ENCODE measurements around the gene CBFA2T3. TPM values are rescaled to one million over a fixed set of nuclear protein-coding genes. Genes with fewer than 3 reads are reported as not detected.

CBFA2T3 gene
- total and polyA plus RNA-seq, 2 of the 8 experiments (the other 6 are each of a cell fraction or from before 2014, with no cell fraction given) = 0.51 to 1.3 TPM

DNA sequence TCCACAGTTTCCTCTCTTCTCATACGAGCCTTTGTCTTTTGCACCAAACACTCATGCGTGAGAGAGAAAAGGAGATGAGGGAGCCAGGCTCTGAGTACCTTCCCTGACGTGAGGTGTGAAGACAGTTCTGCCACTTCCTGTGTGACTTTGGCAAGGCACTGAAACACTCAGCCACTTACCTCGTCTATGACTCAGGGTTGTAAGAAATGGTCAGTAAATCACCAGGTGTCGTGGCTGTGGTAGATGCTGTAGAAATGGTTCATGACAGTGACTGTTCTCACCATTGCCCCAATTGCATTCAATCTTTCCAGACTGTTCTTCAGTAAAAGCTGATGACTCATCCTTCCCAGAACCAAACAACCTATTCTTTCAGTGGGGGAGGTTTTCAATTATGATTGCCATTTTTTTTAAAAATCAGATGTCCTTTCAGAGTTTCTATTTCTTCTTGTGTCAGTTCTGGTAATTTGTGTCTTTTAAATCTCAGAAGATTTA is 49.2 kb upstream of the CBFA2T3 start:
- no peak for FAIRE-seq
- TF ChIP-seq, protein P1, sequence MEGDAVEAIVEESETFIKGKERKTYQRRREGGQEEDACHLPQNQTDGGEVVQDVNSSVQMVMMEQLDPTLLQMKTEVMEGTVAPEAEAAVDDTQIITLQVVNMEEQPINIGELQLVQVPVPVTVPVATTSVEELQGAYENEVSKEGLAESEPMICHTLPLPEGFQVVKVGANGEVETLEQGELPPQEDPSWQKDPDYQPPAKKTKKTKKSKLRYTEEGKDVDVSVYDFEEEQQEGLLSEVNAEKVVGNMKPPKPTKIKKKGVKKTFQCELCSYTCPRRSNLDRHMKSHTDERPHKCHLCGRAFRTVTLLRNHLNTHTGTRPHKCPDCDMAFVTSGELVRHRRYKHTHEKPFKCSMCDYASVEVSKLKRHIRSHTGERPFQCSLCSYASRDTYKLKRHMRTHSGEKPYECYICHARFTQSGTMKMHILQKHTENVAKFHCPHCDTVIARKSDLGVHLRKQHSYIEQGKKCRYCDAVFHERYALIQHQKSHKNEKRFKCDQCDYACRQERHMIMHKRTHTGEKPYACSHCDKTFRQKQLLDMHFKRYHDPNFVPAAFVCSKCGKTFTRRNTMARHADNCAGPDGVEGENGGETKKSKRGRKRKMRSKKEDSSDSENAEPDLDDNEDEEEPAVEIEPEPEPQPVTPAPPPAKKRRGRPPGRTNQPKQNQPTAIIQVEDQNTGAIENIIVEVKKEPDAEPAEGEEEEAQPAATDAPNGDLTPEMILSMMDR (IDR thresholded peaks at IDR 0.05; ENCODE audit: control extremely low read depth in 1 of 3, insufficient read depth in 1 of 3, low read depth in 1 of 3, low read length in 3 of 3) = no peak
- TF ChIP-seq RXRA (IDR thresholded peaks at IDR 0.05; ENCODE audit: insufficient read depth, low read depth, low read length) = no peak
- TF ChIP-seq POLR2A (IDR thresholded peaks at IDR 0.05; ENCODE audit: control extremely low read depth in 1 of 2, low read depth in 2 of 2, low read length in 2 of 2) = no peak
- TF ChIP-seq BRCA1 (IDR thresholded peaks at IDR 0.05; ENCODE audit: low read depth, low read length) = no peak
- TF ChIP-seq SP1 (IDR thresholded peaks at IDR 0.05; ENCODE audit: low read depth, low read length) = no peak
- no peak for TF ChIP-seq HDAC2 (IDR thresholded peaks at IDR 0.05; ENCODE audit: borderline replicate concordance in 1 of 2, low read depth in 2 of 2, low read length in 2 of 2)
- no peak for TF ChIP-seq YY1 (IDR thresholded peaks at IDR 0.05; ENCODE audit: low read depth, low read length)
- TF ChIP-seq CTBP2 (IDR thresholded peaks at IDR 0.05; ENCODE audit: borderline replicate concordance, insufficient read depth, insufficient read length, low read length) = no peak
- no peak for TF ChIP-seq GTF2F1 (IDR thresholded peaks at IDR 0.05; ENCODE audit: borderline replicate concordance, low read depth, low read length)
- TF ChIP-seq FOSL1 (IDR thresholded peaks at IDR 0.05; ENCODE audit: insufficient read depth, low read depth, low read length) = no peak
- no peak for TF ChIP-seq MAFK (IDR thresholded peaks at IDR 0.05; ENCODE audit: low read depth, low read length)

More for the DNA sequence above, 49.2 kb upstream of the CBFA2T3 start:
- H2BK15ac ChIP-seq (ENCODE audit: low read length) = no peak overlapping the region
- H2BK120ac ChIP-seq (replicated peaks; ENCODE audit: low read depth, low read length) = no peak overlapping the region
- no peak overlapping the region for H2BK12ac ChIP-seq (ENCODE audit: low read depth, low read length)
- no peaks in the 10 kb centered on the region; a peak in 1 of 7 replicates for H3K4me1 ChIP-seq (replicated peaks in 1 of 4; ENCODE audit: control insufficient read depth in 3 of 4, insufficient read depth in 4 of 4, low read length in 3 of 4)
- no peak overlapping the region for H3K56ac ChIP-seq (replicated peaks; ENCODE audit: insufficient read length, low read depth, low read length)
- H2BK5ac ChIP-seq (ENCODE audit: low read depth, low read length) = no peak overlapping the region
- H3K23me2 ChIP-seq (ENCODE audit: low read depth, low read length) = no peaks in the 10 kb centered on the region
- no peak overlapping the region for H3K23ac ChIP-seq (ENCODE audit: insufficient read length)
- H2BK20ac ChIP-seq (ENCODE audit: low read length) = no peak overlapping the region
- H4K5ac ChIP-seq (ENCODE audit: insufficient read length, low read depth, low read length) = no peak overlapping the region
- CTCF ChIA-PET (ENCODE audit: partially characterized antibody) = interaction anchor here (1.5 kb wide), 2 partner anchors 14 to 60 kb away, joined by 3 to 4 read pairs; no protein-coding TSS in a partner anchor
- no peak overlapping the region for H3K4ac ChIP-seq (replicated peaks; ENCODE audit: insufficient read length, low read depth, low read length)
- no peak overlapping the region for H3K27ac ChIP-seq (ENCODE audit: low read depth, low read length)
- no peak overlapping the region; a peak in 1 of 7 replicates for H3K9ac ChIP-seq (replicated peaks in 1 of 4; ENCODE audit: extremely low read depth in 1 of 4, low read depth in 3 of 4, low read length in 3 of 4)
- peaks cover 0 to 2% (median 0%) of the 10 kb centered on the region in 4 experiments; a peak in 1 of 7 replicates for H3K27me3 ChIP-seq (replicated peaks in 1 of 4; ENCODE audit: control insufficient read depth in 3 of 4, extremely low read depth in 1 of 4, insufficient read depth in 3 of 4, low read length in 3 of 4)
- no peak overlapping the region for H3K18ac ChIP-seq (ENCODE audit: extremely low read depth, low read length)
- no peak overlapping the region for H3K4me3 ChIP-seq (ENCODE audit: extremely low read depth in 1 of 4, insufficient read depth in 2 of 4, low read depth in 3 of 4, low read length in 4 of 4)
- H4K8ac ChIP-seq (ENCODE audit: extremely low read depth, insufficient read depth, low read length) = no peak overlapping the region
- no peak overlapping the region for H4K91ac ChIP-seq (replicated peaks; ENCODE audit: insufficient read length, low read length)
- DNase-seq (ENCODE audit: low read depth in 1 of 2, low spot score in 2 of 2) = no peak
- H3K14ac ChIP-seq (ENCODE audit: insufficient read length) = no peak overlapping the region
- WGBS, 2 experiments (ENCODE audit: extremely low coverage in 1 of 2, insufficient coverage in 1 of 2, insufficient read length in 1 of 2, insufficient replicate concordance in 2 of 2, low coverage in 1 of 2, low lambda C conversion rate in 2 of 2, missing lambda C conversion rate in 1 of 2) = 75% methylated on average over 5 of the region's 5 CpGs; no CpG with 5 or more reads in 1 of the 2 experiments
- no peaks in the 10 kb centered on the region; the same call in 1 of the 2 replicates for H3K79me1 ChIP-seq (ENCODE audit: low read depth, low read length)
- POLR2A ChIA-PET (ENCODE audit: partially characterized antibody) = no interaction called here
- no peaks in the 10 kb centered on the region for H3K9me3 ChIP-seq (ENCODE audit: insufficient read depth in 2 of 2, low read depth in 1 of 2, low read length in 1 of 2)
- peaks cover 0 to 5% of the 10 kb centered on the region in 2 experiments for H4K20me1 ChIP-seq (replicated peaks in 1 of 2; ENCODE audit: control insufficient read depth in 1 of 2, insufficient read depth in 2 of 2, low read length in 2 of 2)
- no peak overlapping the region for H2AK5ac ChIP-seq (ENCODE audit: low read depth, low read length)
- H3K79me2 ChIP-seq (ENCODE audit: control insufficient read depth in 1 of 2, insufficient read depth in 2 of 2, low read length in 2 of 2) = no peaks in the 10 kb centered on the region
- H2AFZ ChIP-seq (ENCODE audit: low read length) = no peak overlapping the region
- no peaks in the 10 kb centered on the region for H3K36me3 ChIP-seq (ENCODE audit: control insufficient read depth in 2 of 4, insufficient read depth in 4 of 4, low read length in 3 of 4)
- no peak overlapping the region for H3K4me2 ChIP-seq (ENCODE audit: insufficient read depth in 1 of 2, low read depth in 2 of 2, low read length in 2 of 2)
